Measurements from ENCODE around the gene RWDD2A.

DNA sequence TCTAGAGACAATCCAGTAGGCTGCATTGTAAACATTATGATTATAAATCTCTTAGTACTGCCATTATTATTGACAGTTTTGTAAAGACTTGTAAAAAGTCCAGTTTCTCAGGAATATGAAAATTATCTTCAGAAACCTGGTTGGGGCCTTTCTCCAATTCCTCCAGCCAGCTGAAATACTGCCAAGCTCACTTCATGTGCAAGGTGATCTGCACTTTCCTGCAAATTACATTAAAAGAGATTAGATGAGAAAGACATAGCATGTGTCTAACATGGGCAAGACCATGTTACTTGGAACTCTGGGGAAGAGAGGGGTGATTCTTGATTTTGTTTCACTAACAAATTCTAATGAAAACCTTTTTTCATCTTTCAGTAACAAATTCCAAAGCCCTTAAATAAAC, 24.1 kb upstream of the RWDD2A start:
- no peak for TF ChIP-seq POLR2A (IDR thresholded peaks at IDR 0.05; ENCODE audit: low read length)
- TF ChIP-seq GATA1 (IDR thresholded peaks at IDR 0.05; ENCODE audit: low read depth, low read length): no peak
